AG09309 (cell line): ENCODE data around the gene INTS3.

ENCODE experiments used
- DNase-seq: peaks from one replicate; pipeline ENCODE4 v3.0.0-alpha.2; 2010; ENCODE audit warnings: low read depth
- H3K4me3 ChIP-seq: 2 replicates; pipeline ENCODE4 v1.5.1; 2011; ENCODE audit warnings: mild to moderate bottlenecking, low read depth, low read length, moderate library complexity; ENCODE audit not compliant: control insufficient read depth
- TF ChIP-seq, protein P1 (sequence below): IDR thresholded peaks from 2 replicates; pipeline ENCODE4 v1.5.1; 2011; ENCODE audit warnings: mild to moderate bottlenecking, low read depth, low read length, inconsistent platforms; ENCODE audit not compliant: insufficient read depth, control insufficient read depth; ENCODE audit errors: missing control alignments

INTS3 gene

DNA sequence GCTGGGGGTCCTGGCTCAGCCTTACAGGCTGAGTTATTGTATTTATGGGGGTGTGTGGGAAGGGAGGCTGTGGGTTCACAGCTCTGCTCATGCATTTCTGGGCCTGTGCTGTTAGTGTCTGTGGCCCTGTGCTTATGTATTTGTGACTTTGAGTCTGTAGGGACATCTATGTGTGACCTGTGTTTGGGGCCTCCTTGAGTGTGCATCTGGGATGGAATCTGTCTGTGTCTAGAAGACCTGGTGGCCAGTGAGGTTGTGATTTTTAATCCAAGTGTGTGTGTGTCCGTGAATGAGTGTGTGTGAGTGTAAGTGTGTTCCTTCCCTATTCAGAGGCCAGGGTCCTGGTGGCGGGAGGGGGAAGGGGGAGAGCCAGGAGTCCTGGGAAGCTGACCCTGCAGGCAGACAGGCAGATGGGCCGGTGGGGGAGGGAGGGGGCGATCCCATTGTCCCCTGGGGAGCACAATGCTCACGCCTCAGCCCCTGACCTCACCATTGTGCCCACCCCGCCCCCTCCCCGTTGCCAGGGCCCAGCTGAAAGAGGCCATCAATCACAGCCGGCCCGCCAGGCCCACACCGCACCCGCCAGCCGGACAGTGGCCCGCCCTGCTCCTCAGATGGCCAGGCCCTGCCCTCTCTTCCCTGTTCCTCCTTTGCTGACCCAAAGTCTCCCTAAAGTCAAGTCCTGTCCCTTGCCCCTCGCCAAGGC, 66.9 kb downstream of the INTS3 start:
- no peak overlapping the region for H3K4me3 ChIP-seq
- DNase-seq: no peak

DNA sequence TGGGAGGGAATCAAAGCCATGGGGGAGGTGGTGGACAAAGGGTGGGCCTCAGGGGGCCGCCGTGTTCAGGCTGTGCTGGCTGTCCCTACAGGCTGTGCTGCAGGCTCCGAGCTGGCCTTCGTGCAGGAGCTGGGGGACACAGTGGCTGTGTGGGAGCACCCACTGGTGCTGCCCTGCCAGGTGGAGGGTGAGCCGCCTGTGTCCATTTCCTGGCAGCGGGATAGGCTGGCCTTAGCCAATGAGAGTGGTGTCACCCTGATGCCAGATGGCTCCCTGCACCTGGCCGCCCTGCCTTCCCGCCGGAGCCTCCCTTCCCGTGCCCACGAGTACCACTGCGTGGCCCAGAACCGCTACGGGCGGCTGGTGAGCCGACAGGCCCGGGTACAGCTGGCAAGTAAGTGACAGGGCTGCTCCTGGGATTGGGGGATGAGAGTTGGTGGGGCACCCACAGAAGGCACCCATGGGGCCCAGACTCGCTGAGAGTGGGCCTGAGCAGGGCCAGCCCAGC, 67.5 kb downstream of the INTS3 start:
- TF ChIP-seq, protein P1, sequence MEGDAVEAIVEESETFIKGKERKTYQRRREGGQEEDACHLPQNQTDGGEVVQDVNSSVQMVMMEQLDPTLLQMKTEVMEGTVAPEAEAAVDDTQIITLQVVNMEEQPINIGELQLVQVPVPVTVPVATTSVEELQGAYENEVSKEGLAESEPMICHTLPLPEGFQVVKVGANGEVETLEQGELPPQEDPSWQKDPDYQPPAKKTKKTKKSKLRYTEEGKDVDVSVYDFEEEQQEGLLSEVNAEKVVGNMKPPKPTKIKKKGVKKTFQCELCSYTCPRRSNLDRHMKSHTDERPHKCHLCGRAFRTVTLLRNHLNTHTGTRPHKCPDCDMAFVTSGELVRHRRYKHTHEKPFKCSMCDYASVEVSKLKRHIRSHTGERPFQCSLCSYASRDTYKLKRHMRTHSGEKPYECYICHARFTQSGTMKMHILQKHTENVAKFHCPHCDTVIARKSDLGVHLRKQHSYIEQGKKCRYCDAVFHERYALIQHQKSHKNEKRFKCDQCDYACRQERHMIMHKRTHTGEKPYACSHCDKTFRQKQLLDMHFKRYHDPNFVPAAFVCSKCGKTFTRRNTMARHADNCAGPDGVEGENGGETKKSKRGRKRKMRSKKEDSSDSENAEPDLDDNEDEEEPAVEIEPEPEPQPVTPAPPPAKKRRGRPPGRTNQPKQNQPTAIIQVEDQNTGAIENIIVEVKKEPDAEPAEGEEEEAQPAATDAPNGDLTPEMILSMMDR: no peak
- DNase-seq: no peak
- no peak overlapping the region for H3K4me3 ChIP-seq

More for the DNA sequence above, 66.9 kb downstream of the INTS3 start:
- TF ChIP-seq, protein P1: no peak

DNA sequence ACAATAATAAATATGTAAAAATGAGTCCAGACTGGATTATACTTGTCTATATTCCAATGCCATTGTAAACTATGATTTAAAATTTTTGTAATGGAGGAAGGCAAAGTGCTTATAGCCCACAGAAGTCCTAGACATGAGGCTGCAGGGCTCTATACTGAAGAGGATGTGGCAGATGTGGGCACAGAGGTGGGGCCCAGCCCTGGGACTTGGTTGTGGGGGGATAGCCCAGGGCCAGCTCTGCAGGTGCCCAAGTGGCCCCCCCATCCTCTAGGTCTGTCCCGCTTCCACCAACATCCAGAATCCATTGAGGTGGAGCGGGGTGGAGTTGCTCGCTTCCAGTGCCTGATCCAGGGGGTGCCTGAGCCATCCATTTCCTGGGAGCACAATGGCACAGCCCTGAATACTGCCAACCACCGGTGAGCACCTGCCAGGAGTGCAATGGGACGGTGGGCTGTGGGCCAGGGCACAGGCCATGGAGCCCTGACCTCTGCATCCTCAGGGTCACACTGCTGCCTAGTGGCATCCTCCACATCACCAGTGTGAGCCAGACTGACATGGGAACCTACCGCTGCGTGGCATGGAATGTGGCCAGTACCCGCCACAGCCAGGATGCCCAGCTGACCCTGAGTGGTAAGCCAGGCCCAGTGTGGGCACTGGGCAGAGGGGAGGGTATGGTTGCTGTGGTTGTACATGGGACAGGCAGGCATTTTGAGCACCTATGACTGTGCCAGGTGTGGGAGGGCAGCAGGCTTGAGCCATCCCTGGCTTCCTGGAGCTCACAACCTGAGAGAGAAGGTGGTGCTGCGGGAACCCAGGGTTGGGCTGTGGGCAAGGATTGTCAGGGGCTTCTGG, 68.3 kb downstream of the INTS3 start:
- DNase-seq: no peak
- no peak overlapping the region for H3K4me3 ChIP-seq
- TF ChIP-seq, protein P1: no peak

DNA sequence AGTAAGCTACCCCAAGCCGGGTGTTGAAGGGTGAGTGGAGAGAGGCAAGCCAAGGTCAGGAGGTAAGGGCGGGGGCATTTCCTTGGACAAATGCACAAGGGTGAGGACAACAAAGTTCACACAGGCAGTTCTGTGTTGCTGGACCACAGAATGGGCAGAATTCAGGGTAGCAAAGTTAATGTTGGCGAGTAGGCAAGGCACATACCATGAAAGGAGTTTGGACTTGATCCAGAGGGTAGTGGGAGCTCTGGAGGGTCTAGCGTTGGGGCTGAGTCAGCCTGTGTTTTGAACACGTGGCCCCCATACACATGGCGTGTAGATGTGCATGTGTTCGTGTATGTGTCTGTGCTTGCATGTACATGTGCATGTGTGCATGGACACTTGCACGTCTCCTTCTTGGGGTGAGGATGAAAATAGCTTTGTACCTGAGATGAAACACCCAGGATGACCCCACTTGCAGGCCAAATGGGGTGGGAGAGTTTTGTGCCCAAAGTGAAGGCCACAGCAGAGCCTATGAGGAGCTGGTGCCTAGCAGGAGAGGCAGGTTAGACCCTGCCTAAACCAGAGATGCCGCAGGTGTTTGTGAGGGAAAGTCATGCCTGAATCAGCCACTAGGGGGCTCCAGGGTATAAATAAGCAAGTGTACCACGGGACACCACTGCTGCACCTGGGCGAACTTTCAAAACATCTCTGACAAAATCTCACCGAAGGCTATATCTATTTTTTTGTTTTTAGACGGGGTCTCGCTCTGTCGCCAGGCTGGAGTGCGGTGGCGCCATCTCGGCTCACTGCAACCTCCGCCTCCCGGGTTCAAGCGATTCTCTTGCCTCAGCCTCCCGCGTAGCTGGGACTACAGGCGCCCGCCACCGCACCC, 69.2 kb downstream of the INTS3 start:
- DNase-seq: no peak
- TF ChIP-seq, protein P1: peak; percentile 83

DNA sequence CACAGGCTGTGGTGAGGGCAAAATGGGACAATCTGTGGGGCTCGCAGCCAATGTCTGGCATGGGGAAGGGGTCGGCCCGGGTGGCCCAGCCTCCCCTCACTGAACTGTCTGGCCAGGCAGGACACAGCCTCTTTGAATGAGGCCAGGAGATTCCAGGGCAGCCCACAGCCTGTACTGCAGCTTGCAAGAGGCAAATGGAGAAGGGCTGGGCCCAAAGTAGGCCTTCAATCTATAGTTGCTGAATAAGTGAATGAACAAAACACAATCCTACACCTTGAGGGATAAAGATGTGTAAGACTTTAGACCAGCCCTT, 70.6 kb downstream of the INTS3 start:
- TF ChIP-seq, protein P1: no peak
- H3K4me3 ChIP-seq: no peak overlapping the region
- no peak for DNase-seq

More for the DNA sequence above, 69.2 kb downstream of the INTS3 start:
- no peak overlapping the region for H3K4me3 ChIP-seq

DNA sequence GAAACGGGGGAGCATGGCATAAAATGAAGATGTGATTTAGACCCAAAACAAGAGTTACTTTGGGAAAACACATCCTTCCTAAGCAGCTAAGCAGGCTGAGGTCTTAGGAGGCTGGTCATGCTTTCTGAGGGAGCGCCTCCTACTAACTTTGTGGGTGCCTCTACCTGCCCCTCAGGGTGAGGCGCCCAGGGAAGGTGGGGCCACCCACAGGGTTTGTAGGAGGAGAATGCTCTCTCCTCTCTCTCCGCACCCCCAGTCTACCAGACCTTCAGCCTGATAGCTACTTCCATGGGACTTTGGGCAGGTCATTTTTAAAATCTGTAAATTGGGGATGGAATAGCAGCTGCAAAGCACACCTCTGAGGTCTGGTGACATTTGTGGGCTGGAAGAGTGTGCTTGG, 71.2 kb downstream of the INTS3 start:
- H3K4me3 ChIP-seq: no peak overlapping the region
- TF ChIP-seq, protein P1: no peak
- DNase-seq: no peak
